A673 (cell line): ENCODE results near the gene ATXN10.

Experiments
- EZH2 ChIP-seq: fragments of 200-600 bp; sonication (generic); IDR thresholded peaks from 2 replicates; pipeline ENCODE4 v1.6.1; 2017; ENCODE audit warnings: borderline replicate concordance, low read depth, mild to moderate bottlenecking, mixed read lengths, antibody characterized with exemption, low read length; ENCODE audit not compliant: poor library complexity, severe bottlenecking
- TF ChIP-seq, protein P1 (sequence below): fragments of 300-800, 200-600 bp; sonication (generic); conservative IDR thresholded peaks from 2 replicates; pipeline ENCODE4 v1.5.1; 2017; ENCODE audit warnings: low read depth, mild to moderate bottlenecking, antibody characterized with exemption, low read length, moderate library complexity, mixed read lengths

GRCh38 chr22:45762545-45763235 lies 91.1 kb downstream of the ATXN10 start:
- TF ChIP-seq, protein P1, sequence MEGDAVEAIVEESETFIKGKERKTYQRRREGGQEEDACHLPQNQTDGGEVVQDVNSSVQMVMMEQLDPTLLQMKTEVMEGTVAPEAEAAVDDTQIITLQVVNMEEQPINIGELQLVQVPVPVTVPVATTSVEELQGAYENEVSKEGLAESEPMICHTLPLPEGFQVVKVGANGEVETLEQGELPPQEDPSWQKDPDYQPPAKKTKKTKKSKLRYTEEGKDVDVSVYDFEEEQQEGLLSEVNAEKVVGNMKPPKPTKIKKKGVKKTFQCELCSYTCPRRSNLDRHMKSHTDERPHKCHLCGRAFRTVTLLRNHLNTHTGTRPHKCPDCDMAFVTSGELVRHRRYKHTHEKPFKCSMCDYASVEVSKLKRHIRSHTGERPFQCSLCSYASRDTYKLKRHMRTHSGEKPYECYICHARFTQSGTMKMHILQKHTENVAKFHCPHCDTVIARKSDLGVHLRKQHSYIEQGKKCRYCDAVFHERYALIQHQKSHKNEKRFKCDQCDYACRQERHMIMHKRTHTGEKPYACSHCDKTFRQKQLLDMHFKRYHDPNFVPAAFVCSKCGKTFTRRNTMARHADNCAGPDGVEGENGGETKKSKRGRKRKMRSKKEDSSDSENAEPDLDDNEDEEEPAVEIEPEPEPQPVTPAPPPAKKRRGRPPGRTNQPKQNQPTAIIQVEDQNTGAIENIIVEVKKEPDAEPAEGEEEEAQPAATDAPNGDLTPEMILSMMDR, result no peak
- TF ChIP-seq EZH2, result no peak
